Breast epithelium (tissue), 3 donors: ENCODE results near the gene PALS1.

Experiments used
- CTCF ChIP-seq, 3 donors: fragments of 450-650 bp; IDR thresholded peaks; one replicate each; pipeline ENCODE4 v1.5.1; 2016 to 2017; ENCODE audit warnings: antibody characterized with exemption in 3 of 3, mild to moderate bottlenecking in 3 of 3, moderate library complexity in 3 of 3
- POLR2AphosphoS5 ChIP-seq, 3 donors: sonication (generic); formaldehyde crosslinking; IDR thresholded peaks; one replicate each; pipeline ENCODE4 v1.6.1; 2017; ENCODE audit warnings: antibody characterized with exemption in 3 of 3

GRCh38 chr14:67228325-67228984 lies 12.8 kb upstream of the PALS1 start:
- TF ChIP-seq CTCF (IDR thresholded peaks at IDR 0.05) (no peak), POLR2AphosphoS5 (IDR thresholded peaks at IDR 0.05) (no peak)
